H1 (cell line): ENCODE results near the gene FOXC1. TPM values are rescaled to one million over a fixed set of nuclear protein-coding genes. Genes with fewer than 3 reads are reported as not detected.
A peak's percentile ranks its signal among the peaks of the same experiment; 100 is the strongest.

Experiments
- CTCF ChIA-PET: fragments of 300-600 bp; sonication (Branson Sonifier 250); formaldehyde crosslinking; loops from one replicate; lab custom pipeline; 2021; ENCODE audit not compliant: partially characterized antibody; lab: Charles Lee
- POLR2A ChIA-PET: fragments of 300-600 bp; sonication (Branson Sonifier 250); formaldehyde crosslinking; loops from one replicate; lab custom pipeline; 2021; ENCODE audit warnings: inconsistent platforms; ENCODE audit not compliant: partially characterized antibody; lab: Charles Lee
- DNase-seq, 2 experiments: peaks; one replicate each; pipeline versions ENCODE4 v3.0.0 to v3.0.0-alpha.2; 2010 to 2022; ENCODE audit warnings: low spot score in 2 of 2, low read depth in 1 of 2, mixed read lengths in 1 of 2
- FAIRE-seq: peaks from 2 replicates; lab custom pipeline; 2011; peaks lifted over from hg19 to GRCh38; lab: Jason Lieb, UNC
- H2AFZ ChIP-seq: 2 replicates; pipeline ENCODE4 v1.8.1; 2012; ENCODE audit warnings: low read length, inconsistent platforms
- H2AK5ac ChIP-seq: 2 replicates; pipeline ENCODE4 v1.6.1; 2013; ENCODE audit warnings: low read depth, low read length
- H2BK120ac ChIP-seq: replicated peaks from 2 replicates; pipeline ENCODE3; 2013; ENCODE audit warnings: low read depth, low read length, inconsistent platforms
- H2BK12ac ChIP-seq: 2 replicates; pipeline ENCODE4 v1.6.1; 2013; ENCODE audit warnings: low read depth, low read length
- H2BK15ac ChIP-seq: 2 replicates; pipeline ENCODE4 v1.6.1; 2013; ENCODE audit warnings: low read length
- H2BK20ac ChIP-seq: 2 replicates; pipeline ENCODE4 v1.6.1; 2013; ENCODE audit warnings: low read length
- H2BK5ac ChIP-seq: 2 replicates; pipeline ENCODE4 v1.6.1; 2013; ENCODE audit warnings: low read depth, low read length
- H3K14ac ChIP-seq: 2 replicates; pipeline ENCODE4 v1.6.1; 2013; ENCODE audit warnings: inconsistent platforms; ENCODE audit not compliant: insufficient read length
- H3K18ac ChIP-seq: 2 replicates; pipeline ENCODE4 v1.6.1; 2013; ENCODE audit warnings: low read length; ENCODE audit errors: extremely low read depth
- H3K23ac ChIP-seq: 2 replicates; pipeline ENCODE4 v1.6.1; 2013; ENCODE audit warnings: inconsistent platforms; ENCODE audit not compliant: insufficient read length
- H3K23me2 ChIP-seq: 2 replicates; pipeline ENCODE4 v1.6.1; 2013; ENCODE audit warnings: low read depth, low read length
- H3K27ac ChIP-seq: 2 replicates; pipeline ENCODE4 v1.6.1; 2011; ENCODE audit warnings: low read depth, low read length, inconsistent platforms
- H3K27me3 ChIP-seq, 4 experiments: replicated peaks in 1 of 4; 1 replicate in 1 of 4; 2 replicates in 3 of 4; pipeline versions ENCODE4 v1.6.1 to v1.8.1; 2011 to 2013; ENCODE audit warnings: low read length in 3 of 4, mild to moderate bottlenecking in 3 of 4, inconsistent platforms in 2 of 4, mixed read lengths in 2 of 4, moderate library complexity in 1 of 4; ENCODE audit not compliant: control insufficient read depth in 3 of 4, insufficient read depth in 3 of 4; ENCODE audit errors: extremely low read depth in 1 of 4
- H3K36me3 ChIP-seq, 4 experiments: 2 replicates each; pipeline versions ENCODE4 v1.6.1 to v1.8.1; 2011 to 2013; ENCODE audit warnings: mild to moderate bottlenecking in 4 of 4, low read length in 3 of 4, moderate library complexity in 2 of 4, control low read depth in 1 of 4, inconsistent platforms in 1 of 4; ENCODE audit not compliant: insufficient read depth in 4 of 4, control insufficient read depth in 2 of 4
- H3K4ac ChIP-seq: replicated peaks from 2 replicates; pipeline ENCODE3; 2013; ENCODE audit warnings: low read length, low read depth, mixed read lengths, inconsistent platforms; ENCODE audit not compliant: insufficient read length
- H3K4me1 ChIP-seq, 4 experiments: replicated peaks in 1 of 4; 1 replicate in 1 of 4; 2 replicates in 3 of 4; pipeline versions ENCODE4 v1.6.1 to v1.8.1; 2011 to 2013; ENCODE audit warnings: low read length in 3 of 4, inconsistent platforms in 2 of 4, mixed read lengths in 1 of 4; ENCODE audit not compliant: insufficient read depth in 4 of 4, control insufficient read depth in 3 of 4
- H3K4me2 ChIP-seq, 2 experiments: 2 replicates each; pipeline versions ENCODE4 v1.6.1 to v1.8.1; 2011 to 2013; ENCODE audit warnings: low read depth in 2 of 2, low read length in 2 of 2, control low read depth in 1 of 2, inconsistent platforms in 1 of 2, mild to moderate bottlenecking in 1 of 2; ENCODE audit not compliant: insufficient read depth in 1 of 2
- H3K4me3 ChIP-seq, 4 experiments: fragments of 200-600, 300-600 bp in 1 of 4; sonication (generic), shearing (Covaris generic), sonication (Bioruptor Twin) in 1 of 4; 2 replicates each; pipeline versions ENCODE4 v1.5.1 to v1.8.1; 2011 to 2016; ENCODE audit warnings: low read length in 4 of 4, low read depth in 3 of 4, control low read depth in 2 of 4, inconsistent platforms in 2 of 4, mild to moderate bottlenecking in 2 of 4, mixed read lengths in 1 of 4, moderate library complexity in 1 of 4; ENCODE audit not compliant: insufficient read depth in 2 of 4; ENCODE audit errors: extremely low read depth in 1 of 4
- H3K56ac ChIP-seq: replicated peaks from 2 replicates; pipeline ENCODE3; 2013; ENCODE audit warnings: low read depth, mild to moderate bottlenecking, mixed read lengths, low read length, inconsistent platforms; ENCODE audit not compliant: insufficient read length
- H3K79me1 ChIP-seq: 2 replicates; pipeline ENCODE4 v1.6.1; 2013; ENCODE audit warnings: low read depth, low read length, control low read depth
- H3K79me2 ChIP-seq, 2 experiments: 2 replicates each; pipeline versions ENCODE4 v1.6.1 to v1.8.1; 2012 to 2013; ENCODE audit warnings: low read length in 2 of 2, mild to moderate bottlenecking in 2 of 2, inconsistent platforms in 1 of 2; ENCODE audit not compliant: insufficient read depth in 2 of 2, control insufficient read depth in 1 of 2
- H3K9ac ChIP-seq, 4 experiments: replicated peaks in 1 of 4; 1 replicate in 1 of 4; 2 replicates in 3 of 4; pipeline versions ENCODE4 v1.6.1 to v1.8.1; 2011 to 2013; ENCODE audit warnings: low read depth in 3 of 4, low read length in 3 of 4, control low read depth in 2 of 4, mild to moderate bottlenecking in 2 of 4, moderate library complexity in 2 of 4, inconsistent platforms in 1 of 4; ENCODE audit errors: extremely low read depth in 1 of 4
- H3K9me3 ChIP-seq, 2 experiments: 2 replicates each; pipeline versions ENCODE4 v1.6.1 to v1.8.1; 2012 to 2013; ENCODE audit warnings: mild to moderate bottlenecking in 2 of 2, moderate library complexity in 2 of 2, control low read depth in 1 of 2, inconsistent platforms in 1 of 2, low read depth in 1 of 2, low read length in 1 of 2, mixed read lengths in 1 of 2; ENCODE audit not compliant: insufficient read depth in 2 of 2
- H4K20me1 ChIP-seq, 2 experiments: replicated peaks in 1 of 2; 2 replicates each; pipeline versions ENCODE3 to v1.8.1; 2011 to 2013; ENCODE audit warnings: inconsistent platforms in 2 of 2, low read length in 2 of 2, mild to moderate bottlenecking in 1 of 2; ENCODE audit not compliant: insufficient read depth in 2 of 2, control insufficient read depth in 1 of 2
- H4K5ac ChIP-seq: 2 replicates; pipeline ENCODE4 v1.6.1; 2013; ENCODE audit warnings: low read length, low read depth, mixed read lengths, inconsistent platforms; ENCODE audit not compliant: insufficient read length
- H4K8ac ChIP-seq: 2 replicates; pipeline ENCODE4 v1.8.0; 2013; ENCODE audit warnings: mild to moderate bottlenecking, moderate library complexity, low read length, inconsistent platforms; ENCODE audit not compliant: insufficient read depth; ENCODE audit errors: extremely low read depth
- H4K91ac ChIP-seq: replicated peaks from 2 replicates; pipeline ENCODE3; 2013; ENCODE audit warnings: low read length, mixed read lengths, inconsistent platforms; ENCODE audit not compliant: insufficient read length
- ASH2L ChIP-seq: fragments of 200-600, 300-600 bp; sonication (generic); IDR thresholded peaks from one replicate; pipeline ENCODE4 v1.7.1; 2017; ENCODE audit warnings: low read length
- CREB1 ChIP-seq: IDR thresholded peaks from 2 replicates; pipeline ENCODE4 v1.6.1; 2012; ENCODE audit warnings: inconsistent platforms
- CTBP2 ChIP-seq: IDR thresholded peaks from 2 replicates; pipeline ENCODE4 v1.7.0; 2011; ENCODE audit warnings: borderline replicate concordance, mild to moderate bottlenecking, moderate library complexity, mixed read lengths, low read length; ENCODE audit not compliant: insufficient read depth, insufficient read length
- E2F6 ChIP-seq: IDR thresholded peaks from 2 replicates; pipeline ENCODE4 v1.6.1; 2012; ENCODE audit warnings: inconsistent platforms
- EZH2 ChIP-seq: fragments of 200-600 bp; sonication (generic); IDR thresholded peaks from 2 replicates; pipeline ENCODE4 v1.7.1; 2012; ENCODE audit warnings: low read depth, mild to moderate bottlenecking, moderate library complexity, low read length, inconsistent platforms; ENCODE audit not compliant: severe bottlenecking
- PHF8 ChIP-seq: fragments of 200-600 bp; sonication (generic); conservative IDR thresholded peaks from 2 replicates; pipeline ENCODE4 v1.7.1; 2012; ENCODE audit warnings: low read depth, mild to moderate bottlenecking, inconsistent platforms, low read length, moderate library complexity
- RNF2 ChIP-seq: fragments of 200-900, 300-1000 bp; sonication (generic); IDR thresholded peaks from 2 replicates; pipeline ENCODE4 v1.7.1; 2016; ENCODE audit warnings: borderline replicate concordance, low read depth, mild to moderate bottlenecking, antibody characterized with exemption, low read length; ENCODE audit not compliant: poor library complexity, severe bottlenecking; ENCODE audit errors: missing control alignments
- RXRA ChIP-seq: IDR thresholded peaks from 2 replicates; pipeline ENCODE4 v1.6.1; 2011; ENCODE audit warnings: low read depth, mild to moderate bottlenecking, low read length, moderate library complexity; ENCODE audit not compliant: insufficient read depth
- SP4 ChIP-seq: IDR thresholded peaks from 2 replicates; pipeline ENCODE4 v1.6.1; 2012; ENCODE audit warnings: low read length, inconsistent platforms
- SUZ12 ChIP-seq: fragments of 200-600 bp; sonication (generic); IDR thresholded peaks from 2 replicates; pipeline ENCODE4 v1.6.1; 2012; ENCODE audit warnings: mild to moderate bottlenecking, inconsistent platforms, low read length, moderate library complexity, mixed read lengths
- WGBS, 2 experiments: shearing (Covaris generic) in 1 of 2; methylation state at CpG; one replicate each; pipeline versions ENCODE4 v1.1.6 to v1.1.7; 2013 to 2015; ENCODE audit warnings: low lambda C conversion rate in 2 of 2, mixed read lengths in 2 of 2, inconsistent platforms in 1 of 2, low coverage in 1 of 2, missing lambda C conversion rate in 1 of 2; ENCODE audit not compliant: insufficient replicate concordance in 2 of 2, insufficient coverage in 1 of 2, insufficient read length in 1 of 2; ENCODE audit errors: extremely low coverage in 1 of 2, missing lambda C conversion rate in 1 of 2; 5-methylcytosine and 5-hydroxymethylcytosine counted together
- polyA plus RNA-seq, 7 experiments: library from polyadenylated mRNA; depleted of rRNA in 3 of 7; stranded (reverse) in 5 of 7; unstranded in 2 of 7; fragments of >200 nt in 5 of 7; fragments of 200-250 nt in 2 of 7; gene quantifications; 1 replicate in 5 of 7; 2 replicates in 1 of 7; 4 replicates in 1 of 7; pipeline versions ENCODE4 v1.2.1 to v1.2.3, GENCODE V29; 2011 to 2013; ENCODE audit warnings: missing spikeins in 2 of 7, mixed read lengths in 2 of 7
- total RNA-seq: library from RNA; stranded (reverse); fragmentation: NEBNext Ultra II Directional; extraction: Animal tissue kit (Norgen Biotek cat#: 25700); gene quantifications from 2 replicates; pipeline ENCODE4 v1.2.1, GENCODE V29; 2021

FOXC1 gene
- total and polyA plus RNA-seq, 2 of the 8 experiments (the other 6 are each of a cell fraction or from before 2014, with no cell fraction given): 0.22 TPM; not detected in 1

DNA sequence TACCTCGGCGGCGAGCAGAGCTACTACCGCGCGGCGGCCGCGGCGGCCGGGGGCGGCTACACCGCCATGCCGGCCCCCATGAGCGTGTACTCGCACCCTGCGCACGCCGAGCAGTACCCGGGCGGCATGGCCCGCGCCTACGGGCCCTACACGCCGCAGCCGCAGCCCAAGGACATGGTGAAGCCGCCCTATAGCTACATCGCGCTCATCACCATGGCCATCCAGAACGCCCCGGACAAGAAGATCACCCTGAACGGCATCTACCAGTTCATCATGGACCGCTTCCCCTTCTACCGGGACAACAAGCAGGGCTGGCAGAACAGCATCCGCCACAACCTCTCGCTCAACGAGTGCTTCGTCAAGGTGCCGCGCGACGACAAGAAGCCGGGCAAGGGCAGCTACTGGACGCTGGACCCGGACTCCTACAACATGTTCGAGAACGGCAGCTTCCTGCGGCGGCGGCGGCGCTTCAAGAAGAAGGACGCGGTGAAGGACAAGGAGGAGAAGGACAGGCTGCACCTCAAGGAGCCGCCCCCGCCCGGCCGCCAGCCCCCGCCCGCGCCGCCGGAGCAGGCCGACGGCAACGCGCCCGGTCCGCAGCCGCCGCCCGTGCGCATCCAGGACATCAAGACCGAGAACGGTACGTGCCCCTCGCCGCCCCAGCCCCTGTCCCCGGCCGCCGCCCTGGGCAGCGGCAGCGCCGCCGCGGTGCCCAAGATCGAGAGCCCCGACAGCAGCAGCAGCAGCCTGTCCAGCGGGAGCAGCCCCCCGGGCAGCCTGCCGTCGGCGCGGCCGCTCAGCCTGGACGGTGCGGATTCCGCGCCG is 994 bp downstream of the FOXC1 start:
- Histone ChIP-seq H3K36me3 (peaks cover 0 to 16% (median 0%) of the 10 kb centered on the region in 4 experiments; a peak in 1 of 8 replicates), H3K56ac (no peak overlapping the region), H2BK120ac (no peak overlapping the region), H2BK15ac (no peak overlapping the region), H3K9ac (no peak overlapping the region), H2AK5ac (no peak overlapping the region), H3K79me2 (no peaks in the 10 kb centered on the region), H3K14ac (no peak overlapping the region), H3K4me1 (peaks cover 12 to 45% (median 23%) of the 10 kb centered on the region in 4 experiments), H4K8ac (peak overlapping the region; percentile 40), H2BK12ac (no peak overlapping the region), H2AFZ (no peak overlapping the region), H3K4me3 (peak overlapping the region in 3 of 4 experiments; percentile 11 to 47 (median 19); a peak in 6 of 8 replicates), H3K79me1 (no peaks in the 10 kb centered on the region), H2BK20ac (no peak overlapping the region), H3K23ac (no peak overlapping the region), H3K4me2 (peak overlapping the region; percentile 63 to 93), H3K27ac (no peak overlapping the region), H3K4ac (no peak overlapping the region), H3K27me3 (peaks cover 82 to 100% (median 91%) of the 10 kb centered on the region in 4 experiments), H2BK5ac (no peak overlapping the region), H3K9me3 (no peaks in the 10 kb centered on the region; a peak in 1 of 4 replicates), H3K23me2 (peaks cover 20% of the 10 kb centered on the region; the same call in 1 of the 2 replicates), H4K20me1 (peaks cover 15 to 17% of the 10 kb centered on the region in 2 experiments), H4K5ac (no peak overlapping the region), H3K18ac (no peak overlapping the region), H4K91ac (no peak overlapping the region)
- POLR2A ChIA-PET: interaction anchor here (0.6 to 2.0 kb wide), 2 partner anchors 9 to 266 kb away, joined by 5 to 7 read pairs; no protein-coding TSS in a partner anchor
- 3% methylated on average over 63 of the region's 101 CpGs; no CpG with 5 or more reads in 1 of the 2 experiments for WGBS, 2 experiments
- CTCF ChIA-PET: interaction anchor here (0.7 to 2.2 kb wide), 8 partner anchors 8 to 1023 kb away, joined by 3 to 13 read pairs (median 4); no protein-coding TSS in a partner anchor
- no peak for DNase-seq
- no peak for FAIRE-seq
- TF ChIP-seq RXRA (no peak), EZH2 (peak; percentile 100), CTBP2 (peak; percentile 38), SP4 (no peak), RNF2 (peak; percentile 89), CREB1 (peak; percentile 1; the same call in 1 of the 2 replicates), SUZ12 (peak; percentile 100), E2F6 (0 out of 2 replicates have a peak, but pooled peaks have one; percentile 36), PHF8 (no peak), ASH2L (no peak)
